ENCODE data around the gene CD4.

CD4 gene

GRCh38 chr12:6824085-6824775 lies 34.9 kb downstream of the CD4 start:
- TF ChIP-seq CTCF (conservative IDR thresholded peaks at IDR 0.05), result no peak
- H3K27ac ChIP-seq, result no peak overlapping the region

- no peak for TF ChIP-seq CTCF (conservative IDR thresholded peaks at IDR 0.05)
- H3K27ac ChIP-seq, result no peak overlapping the region
Observed at GRCh38 chr12:6824901-6825381, 35.6 kb downstream of the CD4 start.

DNA sequence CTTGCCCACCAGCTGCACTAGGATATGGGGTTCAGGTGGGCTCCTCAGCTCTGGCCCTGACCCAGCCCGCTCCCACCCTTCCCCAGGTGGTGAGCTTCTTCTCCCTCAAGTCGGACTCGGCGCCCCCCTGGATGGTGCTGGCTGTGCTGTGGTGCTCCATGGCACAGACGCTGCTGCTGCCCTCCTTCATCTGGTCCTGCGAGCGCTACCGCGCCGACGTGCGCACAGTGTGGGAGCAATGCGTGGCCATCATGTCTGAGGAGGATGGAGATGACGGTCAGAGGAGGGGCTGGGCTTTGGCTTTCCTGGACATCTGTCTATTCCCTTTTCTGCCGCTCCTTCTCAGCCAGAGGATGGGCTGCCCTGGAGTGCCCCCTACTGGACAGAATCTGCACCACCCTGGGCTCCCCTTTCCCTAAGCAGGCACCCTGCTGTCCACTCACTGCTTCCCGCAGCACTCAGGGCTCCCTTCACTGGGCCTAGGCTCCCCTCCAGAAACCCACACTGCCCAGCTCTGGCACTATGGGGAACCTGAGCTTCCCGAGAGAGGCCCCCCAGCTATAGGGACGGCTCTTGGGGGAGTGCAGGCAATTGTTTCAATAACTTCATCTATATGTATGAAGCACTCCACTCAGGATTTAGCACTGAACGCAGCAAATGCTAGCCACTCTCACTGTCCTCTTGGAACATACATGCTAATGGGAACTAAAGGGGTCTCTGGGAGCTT lies 36.2 kb downstream of the CD4 start:
- TF ChIP-seq CTCF (conservative IDR thresholded peaks at IDR 0.05), result peak; percentile 96
- H3K27ac ChIP-seq, result no peak overlapping the region

DNA sequence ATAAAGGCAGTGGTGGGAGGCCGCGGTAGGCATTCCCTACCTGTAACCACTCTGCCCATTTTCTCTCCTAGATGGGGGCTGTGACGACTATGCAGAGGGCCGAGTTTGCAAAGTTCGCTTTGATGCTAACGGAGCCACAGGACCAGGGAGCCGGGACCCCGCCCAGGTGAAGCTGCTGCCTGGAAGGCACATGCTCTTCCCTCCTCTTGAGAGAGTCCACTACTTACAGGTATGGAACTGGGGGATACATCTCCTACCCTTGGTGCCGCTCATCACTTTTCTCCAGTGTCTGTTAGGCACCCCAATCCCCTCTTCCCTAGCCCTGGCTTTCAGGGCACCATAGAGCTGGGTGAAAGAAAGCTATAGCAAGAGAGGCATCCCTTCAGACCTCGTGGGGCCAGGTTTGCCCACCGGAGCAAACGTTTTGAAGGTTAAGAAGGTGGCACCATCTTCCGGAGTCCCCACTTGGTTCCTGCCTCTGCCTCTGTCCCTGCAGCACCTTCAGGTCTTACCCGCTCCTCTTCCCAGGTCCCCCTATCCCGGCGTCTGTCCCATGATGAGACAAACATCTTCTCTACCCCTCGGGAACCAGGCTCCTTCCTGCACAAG lies 36.9 kb downstream of the CD4 start:
- TF ChIP-seq CTCF (conservative IDR thresholded peaks at IDR 0.05), result no peak
- H3K27ac ChIP-seq, result no peak overlapping the region; the same call in 1 of the 2 replicates

GRCh38 chr12:6826734-6827436 lies 37.6 kb downstream of the CD4 start:
- no peak for TF ChIP-seq CTCF (conservative IDR thresholded peaks at IDR 0.05)
- peak overlapping the region; percentile 70 for H3K27ac ChIP-seq

DNA sequence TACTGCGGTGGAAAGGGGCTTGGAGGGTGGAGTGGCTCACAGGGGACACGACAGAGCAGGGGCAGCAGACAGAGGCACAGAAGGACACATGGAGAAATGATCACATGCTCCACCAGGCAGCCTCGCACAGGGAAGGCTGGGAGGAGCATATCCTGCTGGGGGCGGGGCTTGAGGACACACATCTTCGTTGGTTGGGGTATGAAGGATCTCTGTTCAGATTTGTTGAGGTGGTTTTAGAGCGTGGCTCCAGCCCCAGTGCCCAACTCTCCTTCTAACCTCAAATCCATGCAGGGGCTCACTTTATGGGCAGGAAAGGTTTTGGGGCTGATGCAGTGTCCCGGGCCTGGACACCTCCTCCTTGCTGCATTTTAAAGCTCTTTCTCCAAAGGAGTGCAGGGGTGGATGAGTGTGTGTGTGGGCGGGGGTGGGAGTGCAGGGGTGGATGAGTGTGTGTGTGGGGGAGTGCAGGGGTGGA lies 38.1 kb downstream of the CD4 start:
- H3K27ac ChIP-seq, result peak overlapping the region; percentile 70
- no peak for TF ChIP-seq CTCF (conservative IDR thresholded peaks at IDR 0.05)

Measured in VCaP (cell line).